HepG2 (cell line): Measurements from ENCODE around the gene AK9. TPM values are rescaled to one million over a fixed set of nuclear protein-coding genes. Genes with fewer than 3 reads are reported as not detected.

Experiments used
- ATAC-seq: fragments of 200-7000 bp; cut with Tn5 transposase; 3 replicates; pipeline ENCODE4 v1.9.1; 2020; ENCODE audit warnings: mild to moderate bottlenecking, moderate library complexity
- BruUV-seq: library from RNA; stranded (reverse); fragments of 400-500 nt; replicated peaks from 2 replicates; lab custom pipeline; 2021; lab: Mats Ljungman, UMichigan
- CTCF ChIA-PET: fragments of 300-600 bp; formaldehyde crosslinking; extraction: SDS; loops from one replicate; lab custom pipeline; 2021; ENCODE audit warnings: low total read pairs, inconsistent platforms, low intra/inter-chr PET ratio; lab: Yijun Ruan, JAX
- POLR2A ChIA-PET: fragments of 350-600 bp; sonication (Branson Sonifier 250); formaldehyde crosslinking; loops from one replicate; lab custom pipeline; 2020; ENCODE audit warnings: antibody characterized with exemption, inconsistent platforms; lab: Yijun Ruan, JAX
- DNase-seq: peaks from one replicate; pipeline ENCODE4 v3.0.0-alpha.2; 2015; ENCODE audit warnings: low spot score
- FAIRE-seq: peaks from 3 replicates; lab custom pipeline; 2011; peaks lifted over from hg19 to GRCh38; lab: Jason Lieb, UNC
- H2AFZ ChIP-seq: one replicate; pipeline ENCODE4 v1.6.1; 2011; ENCODE audit warnings: low read length, inconsistent platforms
- H3K27ac ChIP-seq: fragments of 300-600 bp; 3 replicates; pipeline ENCODE4 v1.8.0; 2011; ENCODE audit warnings: mixed run types, mild to moderate bottlenecking, mixed read lengths, low read length, inconsistent platforms; ENCODE audit not compliant: insufficient read depth; ENCODE audit errors: extremely low read length
- H3K27me3 ChIP-seq, 2 experiments: fragments of 200-600 bp in 1 of 2; 2 replicates in 1 of 2; 3 replicates in 1 of 2; pipeline versions ENCODE4 v1.6.0 to v1.8.0; 2011; ENCODE audit warnings: low read length in 2 of 2, mild to moderate bottlenecking in 2 of 2, moderate library complexity in 2 of 2, inconsistent platforms in 1 of 2; ENCODE audit not compliant: insufficient read depth in 2 of 2, control insufficient read depth in 1 of 2
- H3K36me3 ChIP-seq, 2 experiments: fragments of 200-600 bp in 1 of 2; replicated peaks in 1 of 2; 2 replicates in 1 of 2; 3 replicates in 1 of 2; pipeline versions ENCODE4 v1.5.1 to v1.8.0; 2011; ENCODE audit warnings: low read length in 2 of 2, inconsistent platforms in 1 of 2; ENCODE audit not compliant: insufficient read depth in 2 of 2, control insufficient read depth in 1 of 2
- H3K4me1 ChIP-seq: 2 replicates; pipeline ENCODE4 v1.5.1; 2012; ENCODE audit warnings: low read length, inconsistent platforms; ENCODE audit not compliant: insufficient read depth
- H3K4me2 ChIP-seq: 2 replicates; pipeline ENCODE4 v1.6.0; 2011; ENCODE audit warnings: low read depth, low read length, inconsistent platforms
- H3K4me3 ChIP-seq, 3 experiments: fragments of 200-600 bp in 1 of 3; sonication (generic), shearing (Covaris generic) in 1 of 3; replicated peaks in 1 of 3; 2 replicates each; pipeline ENCODE4 v1.5.1; 2011 to 2016; ENCODE audit warnings: low read length in 3 of 3, inconsistent platforms in 2 of 3, low read depth in 2 of 3, mild to moderate bottlenecking in 2 of 3, control low read depth in 1 of 3, mixed read lengths in 1 of 3; ENCODE audit not compliant: insufficient read depth in 1 of 3
- H3K79me2 ChIP-seq: one replicate; pipeline ENCODE4 v1.6.1; 2011; ENCODE audit warnings: low read length, inconsistent platforms; ENCODE audit not compliant: insufficient read depth
- H3K9ac ChIP-seq: 2 replicates; pipeline ENCODE4 v1.6.0; 2011; ENCODE audit warnings: mild to moderate bottlenecking, low read depth, low read length, inconsistent platforms; ENCODE audit not compliant: insufficient read depth
- H3K9me3 ChIP-seq: 2 replicates; pipeline ENCODE4 v1.5.1; 2012; ENCODE audit warnings: mild to moderate bottlenecking, low read length
- H4K20me1 ChIP-seq: 2 replicates; pipeline ENCODE4 v1.6.0; 2011; ENCODE audit warnings: inconsistent platforms, mild to moderate bottlenecking, low read length, moderate library complexity; ENCODE audit not compliant: insufficient read depth
- BRCA1 ChIP-seq: sonication (generic); formaldehyde crosslinking; IDR thresholded peaks from 2 replicates; pipeline ENCODE4 v1.4.0; 2020; ENCODE audit warnings: missing genetic modification reagents
- HNRNPL ChIP-seq: fragments of 200-400 bp; formaldehyde crosslinking; IDR thresholded peaks from 2 replicates; pipeline ENCODE4 v1.6.1; 2017; ENCODE audit warnings: mild to moderate bottlenecking, low read depth, low read length
- KLF13 ChIP-seq: sonication (generic); formaldehyde crosslinking; IDR thresholded peaks from 2 replicates; pipeline ENCODE4 v1.4.0; 2020; ENCODE audit warnings: mild to moderate bottlenecking, missing genetic modification reagents
- PPARG ChIP-seq: conservative IDR thresholded peaks from 2 replicates; pipeline ENCODE4 v1.6.1; 2016; ENCODE audit warnings: missing biosample characterization, missing genetic modification reagents
- ZGPAT ChIP-seq: IDR thresholded peaks from 2 replicates; pipeline ENCODE4 v1.6.1; 2016; ENCODE audit warnings: mild to moderate bottlenecking
- ZNF3 ChIP-seq: IDR thresholded peaks from 2 replicates; pipeline ENCODE4 v1.7.0; 2017; ENCODE audit warnings: inconsistent platforms
- ZNF609 ChIP-seq: sonication (generic); formaldehyde crosslinking; IDR thresholded peaks from 2 replicates; pipeline ENCODE4 v1.4.0; 2020; ENCODE audit warnings: mild to moderate bottlenecking, missing genetic modification reagents, borderline replicate concordance
- ZNF7 ChIP-seq: IDR thresholded peaks from 2 replicates; pipeline ENCODE4 v1.6.1; 2016; ENCODE audit warnings: missing biosample characterization, missing genetic modification reagents
- WGBS: methylation state at CpG from one replicate; pipeline ENCODE4 v1.1.6; 2017; ENCODE audit warnings: low lambda C conversion rate; 5-methylcytosine and 5-hydroxymethylcytosine counted together
- in situ Hi-C: cut with HindIII; loops from 2 replicates; pipeline ENCODE4 v1.10.0; 2017; ENCODE audit warnings: low pct_unique_long_range_greater_than_20kb; ENCODE audit not compliant: extremely low pct_ligation_motif_present
- intact Hi-C: fragments of 100-400 bp; cut with micrococcal nuclease; formaldehyde crosslinking; loops from one replicate; pipeline ENCODE4 v1.10.0; 2022; ENCODE audit not compliant: unreplicated experiment
- polyA plus RNA-seq, 8 experiments: library from polyadenylated mRNA; depleted of rRNA in 3 of 8; stranded (reverse) in 7 of 8; unstranded in 1 of 8; fragments of >200 nt; fragmentation: Illumina TruSeq in 4 of 8; extraction: Trizol in 4 of 8; gene quantifications; 2 replicates each; pipeline versions ENCODE4 v1.2.1 to v1.2.3, GENCODE V29; 2011 to 2016; ENCODE audit warnings: low read depth in 4 of 8, missing spikeins in 1 of 8, mixed read lengths in 1 of 8; ENCODE audit not compliant: insufficient read depth in 1 of 8
- total RNA-seq, 5 experiments: library from RNA; depleted of rRNA; stranded (reverse); fragments of >200 nt; fragmentation: Illumina TruSeq; extraction: Trizol; gene quantifications; 2 replicates each; pipeline ENCODE4 v1.2.3, GENCODE V29; 2016; ENCODE audit warnings: low read depth in 1 of 5

Gene AK9
- total and polyA plus RNA-seq, 2 of the 13 experiments (the other 11 are each of a cell fraction or from before 2014, with no cell fraction given): 3.2 to 4.8 TPM

GRCh38 chr6:109453594-109454495 lies 237.2 kb downstream of the AK9 start:
- H2AFZ ChIP-seq: no peak overlapping the region
- TF ChIP-seq HNRNPL (0 out of 2 replicates have a peak, but pooled peaks have one; percentile 18), PPARG (CRISPR knock-in tag) (no peak), KLF13 (CRISPR knock-in tag) (no peak), ZNF3 (CRISPR knock-in tag) (no peak)
- no peaks in the 10 kb centered on the region for H3K9me3 ChIP-seq
- H3K9ac ChIP-seq: no peak overlapping the region
- ATAC-seq: no peak
- 0 out of 6 replicates have a peak overlapping the region, but pooled peaks of 1 of the 3 experiments have one; percentile 92 for H3K4me3 ChIP-seq
- intact Hi-C loops (no loop called here), in situ Hi-C loops (no loop called here)
- POLR2A ChIA-PET: interaction anchor here (5.4 kb wide), 1 partner anchor 13 kb away, joined by 22 read pairs; the partner anchor contains the start of genes PPIL6 and SMPD2
- H3K4me1 ChIP-seq: peaks cover 20% of the 10 kb centered on the region
- 99% methylated on average over 20 of the region's 27 CpGs for WGBS
- H4K20me1 ChIP-seq: no peaks in the 10 kb centered on the region
- no peaks in the 10 kb centered on the region for H3K79me2 ChIP-seq
- FAIRE-seq: no peak
- no peak overlapping the region for H3K27ac ChIP-seq
- CTCF ChIA-PET: no interaction called here
- peak overlapping the region; percentile 78 for H3K4me2 ChIP-seq
- no peaks in the 10 kb centered on the region for H3K27me3 ChIP-seq
- no TSS peak for BruUV-seq
- no peaks in the 10 kb centered on the region; a peak in 1 of 5 replicates for H3K36me3 ChIP-seq
- DNase-seq: no peak

- Histone ChIP-seq H3K9ac (no peak overlapping the region), H3K36me3 (no peaks in the 10 kb centered on the region; a peak in 1 of 5 replicates), H3K27me3 (no peaks in the 10 kb centered on the region), H3K4me1 (peaks cover 20% of the 10 kb centered on the region), H3K27ac (no peak overlapping the region), H2AFZ (no peak overlapping the region), H3K9me3 (no peaks in the 10 kb centered on the region), H4K20me1 (no peaks in the 10 kb centered on the region), H3K4me3 (no peak overlapping the region), H3K4me2 (no peak overlapping the region), H3K79me2 (no peaks in the 10 kb centered on the region)
- ChIA-PET CTCF (no interaction called here), POLR2A (interaction anchor here (5.4 kb wide), 1 partner anchor 12 kb away, joined by 22 read pairs; the partner anchor contains the start of genes PPIL6 and SMPD2)
- in situ Hi-C loops: no loop called here
- FAIRE-seq: no peak
- 100% methylated on average over 2 of the region's 2 CpGs for WGBS
- ATAC-seq: no peak
- no TSS peak for BruUV-seq
- no peak for DNase-seq
- intact Hi-C loops: no loop called here
- TF ChIP-seq ZNF7 (CRISPR knock-in tag) (no peak), ZNF609 (CRISPR knock-in tag) (no peak), ZGPAT (no peak), BRCA1 (CRISPR knock-in tag) (no peak)
These were observed 237.8 kb downstream of the AK9 start for GRCh38 chr6:109453156-109453555.
